Measurements from ENCODE around the gene DPH7.
"Not testable (repeated sequence)": the region's sequence is repeated elsewhere in the genome, so short reads cannot be mapped to it uniquely, and the experiment has no call there.

The DPH7 gene

GRCh38 chr9:137580209-137580953 lies 1.7 kb upstream of the DPH7 start:
- DNase-seq: no peak

- DNase-seq: no peak
Observed at GRCh38 chr9:137579259-137579604, 507 bp upstream of the DPH7 start.

DNA sequence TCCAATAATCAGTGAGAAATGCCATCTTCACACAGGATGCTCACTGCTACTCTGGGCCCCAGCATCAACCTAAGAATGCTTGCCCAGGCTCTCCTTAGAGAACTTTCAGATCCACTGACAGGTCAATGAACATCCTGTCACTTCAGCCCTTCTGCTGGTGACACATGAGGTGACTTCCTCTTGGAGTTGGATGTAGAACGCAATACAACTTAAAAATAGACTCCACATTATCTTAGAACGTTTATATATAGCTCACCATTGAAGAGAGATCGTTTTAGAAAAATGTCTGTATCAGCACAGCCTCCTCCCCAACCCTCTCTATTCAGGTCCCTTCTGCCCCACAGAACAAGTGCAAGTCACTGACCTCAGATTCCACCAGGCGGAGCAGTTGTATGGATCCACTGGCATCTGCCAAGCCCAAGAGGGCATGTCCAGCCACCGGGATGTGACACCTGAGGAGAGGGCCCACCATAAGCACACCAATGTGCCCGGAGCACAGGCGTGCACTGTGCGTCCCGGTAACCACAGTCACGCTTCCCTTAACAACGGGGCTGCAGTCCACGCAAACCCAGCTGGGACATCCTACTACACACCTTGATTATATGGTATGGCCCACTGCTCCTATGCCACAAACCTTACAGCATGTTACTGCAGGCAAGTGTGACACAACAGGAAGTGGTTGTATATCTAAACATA lies 2.9 kb downstream of the DPH7 start:
- DNase-seq: no peak

DNA sequence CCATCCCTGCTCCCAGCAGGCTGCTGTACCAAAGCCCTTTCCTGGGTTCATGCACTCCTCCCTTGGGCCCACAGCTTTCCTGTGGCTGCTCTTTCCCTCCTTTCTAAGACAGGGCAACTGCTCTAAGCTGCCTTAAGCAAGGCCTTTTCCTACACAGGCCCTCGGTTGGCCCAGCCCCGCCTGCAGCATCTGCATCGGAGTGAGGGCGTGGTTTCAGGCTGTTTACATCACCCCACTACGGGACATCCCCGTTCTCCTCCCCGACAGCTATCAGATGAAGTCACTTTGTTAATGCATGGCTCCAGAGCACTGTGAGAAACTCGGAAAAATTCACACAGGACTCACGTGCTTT lies 3.4 kb downstream of the DPH7 start:
- no peak for DNase-seq

GRCh38 chr9:137574192-137574591 lies 4.5 kb downstream of the DPH7 start:
- no peak for DNase-seq

DNA sequence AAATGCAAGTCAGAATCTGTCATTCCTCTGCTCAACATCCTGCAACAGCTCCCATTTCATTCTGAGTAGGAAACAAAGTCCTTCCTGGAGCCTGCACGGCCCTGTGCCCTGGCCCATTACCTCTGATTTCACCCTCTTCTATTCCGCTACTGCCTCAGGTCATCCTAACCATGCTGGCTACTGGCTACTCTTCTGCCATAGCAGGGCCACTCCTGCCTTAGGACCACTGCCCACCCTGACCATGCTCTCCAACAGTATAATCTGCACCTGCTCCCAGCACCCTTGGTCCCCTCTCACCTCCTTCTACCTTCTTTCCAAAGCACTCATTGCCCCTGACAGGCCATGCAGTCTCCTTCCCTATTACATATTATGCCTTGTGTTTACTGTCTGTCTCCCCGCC lies 8.2 kb downstream of the DPH7 start:
- DNase-seq: no peak

DNA sequence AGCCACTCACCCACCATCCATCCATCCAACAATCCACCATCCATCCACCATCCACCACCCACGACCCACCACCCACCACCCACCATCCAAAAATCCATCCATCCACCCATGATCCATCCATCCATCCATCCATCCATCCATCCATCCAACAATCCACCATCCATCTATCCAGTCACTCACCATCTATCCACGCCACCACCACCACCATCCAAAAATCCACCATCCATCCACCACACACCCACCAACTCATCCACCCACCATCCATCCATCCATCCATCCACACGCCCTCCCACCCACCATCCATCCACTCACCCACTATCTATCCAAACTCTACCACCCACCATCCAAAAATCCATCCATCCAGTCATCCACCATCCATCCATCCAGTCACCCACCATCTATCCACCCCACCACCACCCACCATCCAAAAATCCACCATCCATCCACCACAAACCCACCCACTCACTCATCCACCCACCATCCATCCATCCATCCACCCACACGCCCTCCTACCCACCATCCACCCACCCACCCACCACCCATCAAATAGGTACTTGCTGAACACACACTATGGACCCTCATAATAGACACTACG lies 9.0 kb downstream of the DPH7 start:
- DNase-seq: no peak

DNA sequence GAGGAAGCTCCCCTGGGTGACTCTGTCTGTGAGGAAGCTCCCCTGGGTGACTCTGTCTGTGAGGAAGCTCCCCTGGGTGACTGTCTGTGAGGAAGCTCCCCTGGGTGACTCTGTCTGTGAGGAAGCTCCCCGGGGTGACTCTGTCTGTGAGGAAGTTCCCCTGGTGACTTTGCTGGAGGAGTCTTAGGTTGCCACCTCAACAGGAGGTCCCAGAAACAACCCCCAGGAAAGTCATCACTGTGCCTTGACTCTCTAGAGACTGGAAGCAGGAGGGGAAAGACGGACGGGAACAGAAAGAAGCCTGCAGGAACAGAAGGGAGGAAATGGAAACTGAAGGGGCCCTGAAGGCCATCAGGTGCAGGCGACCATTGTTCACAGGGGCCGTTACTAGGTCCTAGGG lies 10.3 kb downstream of the DPH7 start:
- not testable (repeated sequence) for DNase-seq

GRCh38 chr9:137564817-137565411 lies 13.8 kb downstream of the DPH7 start:
- no peak for DNase-seq

DNA sequence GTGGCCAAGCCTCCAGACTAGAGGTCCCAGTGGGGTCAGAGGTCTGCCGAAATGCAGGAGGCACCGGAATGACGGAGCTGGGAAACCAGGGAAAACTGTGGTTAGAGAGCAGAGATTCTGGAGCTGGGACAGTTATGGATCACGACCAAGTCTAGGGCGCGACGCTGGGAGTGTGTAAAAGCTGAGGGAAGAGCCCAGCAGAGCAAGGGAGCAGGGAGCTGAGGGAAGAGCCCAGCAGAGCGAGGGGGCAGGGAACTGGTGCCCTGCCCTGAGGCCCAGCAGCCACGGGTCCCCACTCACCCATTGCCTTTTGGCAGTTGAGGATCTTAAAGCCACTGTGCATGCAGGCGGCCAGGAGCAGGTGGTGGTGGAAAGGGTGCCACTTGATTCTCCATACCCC lies 14.6 kb downstream of the DPH7 start:
- DNase-seq: no peak

GRCh38 chr9:137558127-137558526 lies 20.6 kb downstream of the DPH7 start:
- no peak for DNase-seq

DNA sequence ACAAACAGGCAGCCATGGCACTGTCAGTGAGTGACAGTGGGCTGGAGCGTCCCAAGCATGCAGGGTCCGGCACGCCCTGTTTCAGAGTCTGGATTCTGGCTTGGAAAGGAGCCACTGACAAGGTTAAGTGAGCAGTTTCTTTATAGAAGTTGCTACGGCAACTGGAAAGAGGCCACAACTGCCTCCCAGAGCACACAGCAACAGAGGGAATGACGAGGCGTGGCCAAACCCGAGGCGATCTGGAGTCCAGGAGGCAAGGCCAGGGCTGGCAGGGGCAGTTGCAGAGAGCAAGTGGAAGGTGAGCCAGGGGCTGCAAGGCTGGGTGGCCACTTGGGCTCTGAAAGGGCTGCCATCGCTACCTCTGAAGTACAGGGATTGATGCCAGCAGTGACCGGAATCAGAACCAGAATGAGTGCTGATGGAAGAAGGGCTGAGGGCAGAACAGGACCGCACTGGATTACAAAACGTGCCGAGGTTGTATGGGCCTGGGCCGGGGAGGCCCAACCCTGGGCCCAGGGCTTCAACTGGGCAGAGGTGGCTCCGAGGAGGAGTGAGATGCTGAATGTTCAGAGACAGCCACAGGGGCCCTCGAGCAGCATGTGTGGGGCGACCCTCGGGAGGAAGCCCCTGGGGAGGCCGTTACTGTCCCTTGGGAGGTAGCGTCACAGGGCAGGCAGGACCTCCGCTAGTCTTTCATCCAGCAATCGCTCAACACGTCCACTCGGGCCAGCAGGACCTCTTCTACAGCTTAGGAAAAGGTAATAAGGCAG lies 22.5 kb downstream of the DPH7 start:
- DNase-seq: no peak

GRCh38 chr9:137555179-137555578 lies 23.5 kb downstream of the DPH7 start:
- DNase-seq: no peak

- DNase-seq: no peak
Observed at GRCh38 chr9:137554349-137554748, 24.4 kb downstream of the DPH7 start.

- not testable (repeated sequence) for DNase-seq
Observed at GRCh38 chr9:137553654-137554053, 25.1 kb downstream of the DPH7 start.

- no peak for DNase-seq
Observed at GRCh38 chr9:137552022-137552768, 26.5 kb downstream of the DPH7 start.

DNA sequence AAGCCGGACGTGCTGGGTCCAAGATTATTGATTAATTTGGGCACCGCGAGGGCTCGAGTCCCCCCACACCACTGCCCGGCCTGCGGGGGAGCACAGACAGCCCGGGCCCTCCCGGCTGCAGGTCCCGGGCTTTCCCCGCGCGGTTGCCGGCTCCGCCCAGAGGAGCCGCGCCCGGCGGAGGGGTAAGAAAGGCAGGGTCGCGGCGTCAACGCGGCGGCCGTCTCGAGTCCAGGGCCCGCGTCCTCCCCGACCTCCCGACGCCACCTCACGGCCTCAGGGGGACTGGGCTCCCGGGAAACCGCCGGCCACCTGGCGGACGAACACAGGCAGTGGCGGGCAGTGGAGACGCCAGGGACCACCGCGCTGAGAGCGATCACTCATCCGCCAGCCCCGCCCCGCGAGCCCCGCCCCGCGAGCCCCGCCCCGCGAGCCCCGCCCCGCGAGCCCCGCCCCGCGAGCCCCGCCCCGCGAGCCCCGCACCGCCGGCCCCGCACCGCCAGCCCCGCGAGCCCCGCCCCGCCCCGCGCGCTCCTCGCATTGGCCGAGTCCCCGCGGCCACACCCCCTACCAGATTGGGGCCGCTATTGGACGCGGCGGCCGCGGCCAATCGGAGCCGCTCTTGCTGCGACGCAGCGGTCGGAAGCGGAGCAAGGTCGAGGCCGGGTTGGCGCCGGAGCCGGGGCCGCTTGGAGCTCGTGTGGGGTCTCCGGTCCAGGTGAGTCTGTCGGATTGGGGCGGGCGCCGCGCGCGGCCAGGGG lies 27.3 kb downstream of the DPH7 start, which contains the start of gene MRPL41:
Gene MRPL41, plus strand, starts transcription at position 616 of the 758 bp plus-strand sequence. CDS start 203 bp downstream, outside the sequence.
- peak; percentile 32 for DNase-seq

GRCh38 chr9:137550958-137551263 lies 27.8 kb downstream of the DPH7 start:
- not testable (repeated sequence) for DNase-seq

DNA sequence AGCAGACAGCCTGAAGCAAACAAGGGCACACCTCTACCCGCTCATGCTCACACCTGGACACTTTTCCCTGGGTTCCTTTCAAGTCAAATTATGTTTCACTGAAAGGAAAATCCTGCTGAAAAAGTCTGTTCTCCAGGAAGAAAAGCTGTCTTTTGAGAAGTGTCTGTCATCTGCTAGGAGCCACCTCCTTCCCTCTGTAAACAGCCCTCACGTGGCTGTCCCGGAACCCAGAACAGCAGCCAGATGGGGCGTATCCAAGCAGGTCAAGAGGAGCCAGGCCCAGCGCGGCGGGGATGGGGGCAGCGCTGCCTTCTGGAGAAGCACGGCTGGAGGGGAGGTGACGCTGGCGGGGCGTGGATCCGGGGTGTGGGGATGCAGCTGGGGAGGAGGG lies 28.5 kb downstream of the DPH7 start, which contains the start of gene PNPLA7:
Gene PNPLA7, minus strand, starts transcription at position 172 of the 391 bp plus-strand sequence. CDS start 205 bp downstream, outside the sequence.
- peak; percentile 82 for DNase-seq

- DNase-seq: no peak
Observed at GRCh38 chr9:137547687-137548543, 30.8 kb downstream of the DPH7 start.

GRCh38 chr9:137545123-137545522 lies 33.6 kb downstream of the DPH7 start:
- no peak for DNase-seq

Data from NCI-H2107 (cell line).